Osteoblast (primary cell): ENCODE data around the gene TBL1X. TPM values are rescaled to one million over a fixed set of nuclear protein-coding genes. Genes with fewer than 3 reads are reported as not detected.

ENCODE experiments used
- DNase-seq: peaks from one replicate; pipeline ENCODE4 v3.0.0; 2011; ENCODE audit warnings: low spot score, mixed read lengths; ENCODE audit not compliant: insufficient read length; ENCODE audit errors: missing footprints
- H2AFZ ChIP-seq: 2 replicates; pipeline ENCODE4 v1.6.0; 2011; ENCODE audit warnings: mild to moderate bottlenecking, low read length
- H3K27ac ChIP-seq: 2 replicates; pipeline ENCODE4 v1.5.1; 2011; ENCODE audit warnings: mild to moderate bottlenecking, low read depth, low read length, moderate library complexity
- H3K27me3 ChIP-seq: 2 replicates; pipeline ENCODE4 v1.6.0; 2012; ENCODE audit warnings: mild to moderate bottlenecking, control low read depth, inconsistent platforms, low read length, moderate library complexity; ENCODE audit not compliant: insufficient read depth
- H3K36me3 ChIP-seq: 2 replicates; pipeline ENCODE4 v1.5.1; 2011; ENCODE audit warnings: mild to moderate bottlenecking, low read length, control low read depth, moderate library complexity; ENCODE audit not compliant: insufficient read depth
- H3K4me1 ChIP-seq: 2 replicates; pipeline ENCODE4 v1.5.1; 2011; ENCODE audit warnings: mild to moderate bottlenecking, low read length, control low read depth, moderate library complexity; ENCODE audit not compliant: insufficient read depth
- H3K4me2 ChIP-seq: 2 replicates; pipeline ENCODE4 v1.6.0; 2011; ENCODE audit warnings: mild to moderate bottlenecking, low read length; ENCODE audit not compliant: insufficient read depth
- H3K4me3 ChIP-seq: fragments of 200-600 bp; sonication (generic); 3 replicates; pipeline ENCODE4 v1.5.1; 2012; ENCODE audit warnings: mild to moderate bottlenecking, low read length, inconsistent platforms; ENCODE audit not compliant: insufficient read depth
- H3K79me2 ChIP-seq: 2 replicates; pipeline ENCODE4 v1.6.0; 2012; ENCODE audit warnings: mild to moderate bottlenecking, low read length, control low read depth, inconsistent platforms; ENCODE audit not compliant: insufficient read depth
- H3K9me3 ChIP-seq: 2 replicates; pipeline ENCODE4 v1.5.1; 2011; ENCODE audit warnings: low read depth, low read length, control low read depth
- H4K20me1 ChIP-seq: 2 replicates; pipeline ENCODE4 v1.6.0; 2012; ENCODE audit warnings: mild to moderate bottlenecking, low read length, control low read depth; ENCODE audit not compliant: insufficient read depth
- CTCF ChIP-seq: IDR thresholded peaks from 2 replicates; pipeline ENCODE4 v1.5.1; 2011; ENCODE audit warnings: mild to moderate bottlenecking, low read depth, low read length, moderate library complexity; ENCODE audit errors: extremely low read depth
- total RNA-seq: library from RNA; depleted of rRNA; stranded (reverse); fragments of >200 nt; gene quantifications from 2 replicates; pipeline ENCODE4 v1.2.3, GENCODE V29; 2012

The TBL1X gene
- total RNA-seq, 1 donor: 15.2 TPM

GRCh38 chrX:9642270-9642995, 177.6 kb downstream of the TBL1X start:
- no peaks in the 10 kb centered on the region for H4K20me1 ChIP-seq
- H3K27me3 ChIP-seq: no peaks in the 10 kb centered on the region
- no peak overlapping the region for H3K4me2 ChIP-seq
- H3K79me2 ChIP-seq: no peaks in the 10 kb centered on the region
- no peak overlapping the region for H3K27ac ChIP-seq
- no peak for DNase-seq
- no peaks in the 10 kb centered on the region for H3K9me3 ChIP-seq
- no peaks in the 10 kb centered on the region for H3K4me1 ChIP-seq
- no peaks in the 10 kb centered on the region for H3K36me3 ChIP-seq
- no peak for TF ChIP-seq CTCF
- H2AFZ ChIP-seq: no peak overlapping the region
- no peak overlapping the region for H3K4me3 ChIP-seq

GRCh38 chrX:9643807-9644206, 178.9 kb downstream of the TBL1X start:
- Histone ChIP-seq H3K4me1 (no peaks in the 10 kb centered on the region), H4K20me1 (no peaks in the 10 kb centered on the region), H3K27ac (no peak overlapping the region), H2AFZ (no peak overlapping the region), H3K4me3 (no peak overlapping the region), H3K9me3 (no peaks in the 10 kb centered on the region), H3K79me2 (no peaks in the 10 kb centered on the region), H3K27me3 (no peaks in the 10 kb centered on the region), H3K4me2 (no peak overlapping the region), H3K36me3 (no peaks in the 10 kb centered on the region)
- TF ChIP-seq CTCF: no peak
- no peak for DNase-seq

GRCh38 chrX:9644335-9644734, 179.5 kb downstream of the TBL1X start:
- Histone ChIP-seq H2AFZ (no peak overlapping the region), H3K36me3 (no peaks in the 10 kb centered on the region), H3K27ac (no peak overlapping the region), H3K9me3 (no peaks in the 10 kb centered on the region), H3K79me2 (no peaks in the 10 kb centered on the region), H4K20me1 (no peaks in the 10 kb centered on the region), H3K4me3 (no peak overlapping the region), H3K4me1 (no peaks in the 10 kb centered on the region), H3K27me3 (no peaks in the 10 kb centered on the region), H3K4me2 (no peak overlapping the region)
- no peak for DNase-seq
- TF ChIP-seq CTCF: no peak

- Histone ChIP-seq H3K27ac (no peak overlapping the region), H3K36me3 (no peaks in the 10 kb centered on the region), H3K4me2 (no peak overlapping the region), H2AFZ (no peak overlapping the region), H3K27me3 (no peaks in the 10 kb centered on the region), H3K4me1 (no peaks in the 10 kb centered on the region), H3K9me3 (no peaks in the 10 kb centered on the region), H3K4me3 (no peak overlapping the region), H4K20me1 (no peaks in the 10 kb centered on the region), H3K79me2 (no peaks in the 10 kb centered on the region)
- no peak for TF ChIP-seq CTCF
- DNase-seq: no peak
Observed at GRCh38 chrX:9646471-9647224, 181.8 kb downstream of the TBL1X start.
